Bone marrow (tissue), 2 donors: ENCODE data around the gene MICALL2.

Experiments used
- DNase-seq, 2 donors: peaks; one replicate each; lab custom pipeline; 2025; lab: John Stamatoyannopoulos, UW

Gene MICALL2

GRCh38 chr7:1493129-1493528, 33.9 kb upstream of the MICALL2 start:
- DNase-seq, result no peak

GRCh38 chr7:1492640-1493039, 33.4 kb upstream of the MICALL2 start:
- DNase-seq, result no peak

GRCh38 chr7:1492221-1492620, 33.0 kb upstream of the MICALL2 start:
- no peak for DNase-seq

- DNase-seq, result no peak
Observed at GRCh38 chr7:1490837-1491236, 31.6 kb upstream of the MICALL2 start.

GRCh38 chr7:1489336-1489735, 30.1 kb upstream of the MICALL2 start:
- DNase-seq, result no peak

GRCh38 chr7:1488016-1488415, 28.7 kb upstream of the MICALL2 start:
- no peak for DNase-seq

- no peak for DNase-seq
Observed at GRCh38 chr7:1487466-1487865, 28.2 kb upstream of the MICALL2 start.

- DNase-seq, result no peak
Observed at GRCh38 chr7:1486571-1486970, 27.3 kb upstream of the MICALL2 start.

- DNase-seq, result no peak
Observed at GRCh38 chr7:1485156-1485555, 25.9 kb upstream of the MICALL2 start.

- DNase-seq, result no peak
Observed at GRCh38 chr7:1484569-1484968, 25.3 kb upstream of the MICALL2 start.

GRCh38 chr7:1483536-1484505, 24.6 kb upstream of the MICALL2 start:
- no peak for DNase-seq

- no peak for DNase-seq
Observed at GRCh38 chr7:1483079-1483478, 23.8 kb upstream of the MICALL2 start.

- DNase-seq, result no peak
Observed at GRCh38 chr7:1481300-1481699, 22.0 kb upstream of the MICALL2 start.

GRCh38 chr7:1480670-1481069, 21.4 kb upstream of the MICALL2 start:
- no peak for DNase-seq

GRCh38 chr7:1479287-1479686, 20.0 kb upstream of the MICALL2 start:
- DNase-seq, result no peak

- no peak for DNase-seq
Observed at GRCh38 chr7:1478480-1478879, 19.2 kb upstream of the MICALL2 start.

- no peak for DNase-seq
Observed at GRCh38 chr7:1476859-1477258, 17.6 kb upstream of the MICALL2 start.

GRCh38 chr7:1475991-1476390, 16.7 kb upstream of the MICALL2 start:
- no peak for DNase-seq

GRCh38 chr7:1475393-1475792, 16.1 kb upstream of the MICALL2 start:
- no peak for DNase-seq

- DNase-seq, result no peak
Observed at GRCh38 chr7:1474736-1475135, 15.5 kb upstream of the MICALL2 start.

GRCh38 chr7:1473864-1474512, 14.7 kb upstream of the MICALL2 start:
- DNase-seq, result peak; percentile 28 to 49

- no peak for DNase-seq
Observed at GRCh38 chr7:1470901-1471300, 11.6 kb upstream of the MICALL2 start.

- DNase-seq, result no peak
Observed at GRCh38 chr7:1468643-1469298, 9.5 kb upstream of the MICALL2 start.
